K562 (cell line): ENCODE data around the gene LENG8. TPM values are rescaled to one million over a fixed set of nuclear protein-coding genes. Genes with fewer than 3 reads are reported as not detected.
A peak's percentile ranks its signal among the peaks of the same experiment; 100 is the strongest.

Experiments
- FOXK1 ChIP-seq: sonication (generic); formaldehyde crosslinking; IDR thresholded peaks from 2 replicates; pipeline ENCODE4 v1.8.0; 2022; ENCODE audit warnings: missing genetic modification reagents, mild to moderate bottlenecking, borderline replicate concordance
- JUND ChIP-seq, 2 experiments: IDR thresholded peaks; 2 replicates in 1 of 2; 3 replicates in 1 of 2; pipeline ENCODE4 v1.6.1; 2011; ENCODE audit warnings: borderline replicate concordance in 2 of 2, low read depth in 2 of 2, low read length in 2 of 2, improper control_type of control experiment in 1 of 2, missing biosample characterization in 1 of 2, missing genetic modification characterization in 1 of 2, missing genetic modification reagents in 1 of 2
- MAFF ChIP-seq: IDR thresholded peaks from 2 replicates; pipeline ENCODE4 v1.6.1; 2012; ENCODE audit warnings: low read length, improper control_type of control experiment
- PTTG1 ChIP-seq: fragments of 450-650 bp; IDR thresholded peaks from 2 replicates; pipeline ENCODE4 v1.6.1; 2016; ENCODE audit warnings: low read depth, mild to moderate bottlenecking, missing genetic modification characterization, missing compliant biosample characterization
- RERE ChIP-seq: sonication (generic); formaldehyde crosslinking; IDR thresholded peaks from 2 replicates; pipeline ENCODE4 v1.8.0; 2023; ENCODE audit warnings: missing genetic modification reagents, mild to moderate bottlenecking, borderline replicate concordance
- U2AF2 ChIP-seq: fragments of 200-400 bp; formaldehyde crosslinking; optimal IDR thresholded peaks from 2 replicates; pipeline ENCODE3; 2017; ENCODE audit warnings: low read depth, mild to moderate bottlenecking, low read length
- USF2 ChIP-seq: sonication (generic); formaldehyde crosslinking; IDR thresholded peaks from 2 replicates; pipeline ENCODE4 v1.5.0; 2020; ENCODE audit warnings: missing genetic modification reagents
- ZBTB40 ChIP-seq, 2 experiments: fragments of 450-650 bp in 1 of 2; sonication (generic) in 1 of 2; formaldehyde crosslinking in 1 of 2; IDR thresholded peaks; 2 replicates each; pipeline versions ENCODE4 v1.7.1 to v1.9.0; 2016 to 2022; ENCODE audit warnings: inconsistent platforms in 1 of 2, mild to moderate bottlenecking in 1 of 2, missing genetic modification reagents in 1 of 2
- ZNF23 ChIP-seq: fragments of 250-450 bp; sonication (Bioruptor Pico); IDR thresholded peaks from 2 replicates; pipeline ENCODE4 v1.4.0; 2020; ENCODE audit warnings: mild to moderate bottlenecking
- ZNF24 ChIP-seq: fragments of 450-650 bp; IDR thresholded peaks from 2 replicates; pipeline ENCODE4 v1.6.1; 2016
- ZNF551 ChIP-seq: fragments of 250-450 bp; sonication (Bioruptor Pico); IDR thresholded peaks from 2 replicates; pipeline ENCODE4 v1.5.0; 2021; ENCODE audit warnings: mild to moderate bottlenecking, moderate library complexity
- polyA plus RNA-seq, 8 experiments: library from polyadenylated mRNA; depleted of rRNA in 4 of 8; stranded (reverse) in 5 of 8; unstranded in 3 of 8; fragments of >200 nt; fragmentation: Nextera tagmentation in 2 of 8; fragmentation: Illumina TruSeq in 1 of 8; extraction: Ambion mirVana in 2 of 8; extraction: Trizol in 1 of 8; gene quantifications; 2 replicates each; pipeline versions ENCODE4 v1.2.1 to v1.2.3, GENCODE V29; 2011 to 2014; ENCODE audit warnings: inconsistent platforms in 1 of 8, missing spikeins in 1 of 8
- total RNA-seq, 7 experiments: library from RNA; depleted of rRNA in 6 of 7; stranded (reverse); fragments of >200 nt in 6 of 7; fragmentation: Illumina TruSeq in 2 of 7; extraction: Trizol in 2 of 7; gene quantifications; 2 replicates each; pipeline versions ENCODE4 v1.2.1 to v1.2.3, GENCODE V29; 2011 to 2021; ENCODE audit warnings: low replicate concordance in 1 of 7

The LENG8 gene
- total and polyA plus RNA-seq, 9 of the 15 experiments (the other 6 are each of a cell fraction or from before 2014, with no cell fraction given) = 0.74 to 146 (median 28.1) TPM

GRCh38 chr19:54464630-54465425, 15.8 kb downstream of the LENG8 start (continued):
- TF ChIP-seq ZBTB40 (IDR thresholded peaks at IDR 0.05) (peak; percentile 79), ZBTB40 (CRISPR knock-in tag; IDR thresholded peaks at IDR 0.05) (no peak), USF2 (CRISPR knock-in tag) (no peak), U2AF2 (no peak), ZNF551 (CRISPR knock-in tag) (no peak), PTTG1 (tag) (no peak), JUND (IDR thresholded peaks at IDR 0.05; ENCODE audit: borderline replicate concordance, low read depth, low read length) (no peak), JUND (tag; IDR thresholded peaks at IDR 0.05; ENCODE audit: borderline replicate concordance, low read depth, low read length) (no peak), RERE (no peak), ZNF23 (CRISPR knock-in tag) (no peak), MAFF (no peak), ZNF24 (no peak), FOXK1 (CRISPR knock-in tag) (no peak)
